IMR-90 (cell line): ENCODE data around the gene TBC1D22A. TPM values are rescaled to one million over a fixed set of nuclear protein-coding genes. Genes with fewer than 3 reads are reported as not detected.

Source experiments
- ATAC-seq: fragments of 200-7000 bp; cut with Tn5 transposase; 2 replicates; pipeline ENCODE4 v1.9.1; 2020; ENCODE audit warnings: low read depth, mild to moderate bottlenecking, moderate library complexity
- BruUV-seq: library from RNA; stranded (reverse); fragments of 400-500 nt; replicated peaks from 2 replicates; lab custom pipeline; 2021; lab: Mats Ljungman, UMichigan
- CTCF ChIA-PET: fragments of 300-600 bp; formaldehyde crosslinking; extraction: SDS; loops from one replicate; lab custom pipeline; 2021; ENCODE audit warnings: antibody characterized with exemption; lab: Yijun Ruan, JAX
- POLR2A ChIA-PET: fragments of 300-600 bp; sonication (Branson Sonifier 250); formaldehyde crosslinking; loops from one replicate; lab custom pipeline; 2022; ENCODE audit warnings: antibody characterized with exemption; ENCODE audit not compliant: unreplicated experiment; lab: Charles Lee
- DNase-seq: peaks from one replicate; pipeline ENCODE4 v3.0.0; 2013
- H2AFZ ChIP-seq: replicated peaks from 2 replicates; pipeline ENCODE3; 2013; ENCODE audit warnings: low read length, mild to moderate bottlenecking; ENCODE audit not compliant: poor library complexity
- H2AK5ac ChIP-seq: 2 replicates; pipeline ENCODE4 v1.6.1; 2013; ENCODE audit warnings: low read depth, low read length, inconsistent platforms
- H2AK9ac ChIP-seq: replicated peaks from 2 replicates; pipeline ENCODE3; 2013; ENCODE audit warnings: mild to moderate bottlenecking, low read depth, low read length, moderate library complexity; ENCODE audit not compliant: poor library complexity
- H2BK120ac ChIP-seq: 2 replicates; pipeline ENCODE4 v1.6.1; 2013; ENCODE audit warnings: low read depth, low read length, inconsistent platforms
- H2BK15ac ChIP-seq: 3 replicates; pipeline ENCODE4 v1.6.1; 2013; ENCODE audit warnings: low read depth, low read length, inconsistent platforms
- H2BK20ac ChIP-seq: 2 replicates; pipeline ENCODE4 v1.6.1; 2013; ENCODE audit warnings: low read depth, mild to moderate bottlenecking, inconsistent platforms, low read length, moderate library complexity
- H2BK5ac ChIP-seq: 2 replicates; pipeline ENCODE4 v1.6.1; 2013; ENCODE audit warnings: mild to moderate bottlenecking, low read depth, low read length, inconsistent platforms; ENCODE audit not compliant: poor library complexity, severe bottlenecking
- H3K14ac ChIP-seq: replicated peaks from 2 replicates; pipeline ENCODE4 v1.6.1; 2013; ENCODE audit warnings: low read depth, low read length, inconsistent platforms
- H3K18ac ChIP-seq: 2 replicates; pipeline ENCODE4 v1.6.1; 2013; ENCODE audit warnings: low read depth, low read length, control low read depth
- H3K23ac ChIP-seq: 2 replicates; pipeline ENCODE4 v1.6.1; 2013; ENCODE audit warnings: low read depth, low read length, inconsistent platforms
- H3K27ac ChIP-seq: 2 replicates; pipeline ENCODE4 v1.5.1; 2013; ENCODE audit warnings: mild to moderate bottlenecking, control low read depth, low read length; ENCODE audit not compliant: insufficient read depth
- H3K27me3 ChIP-seq: 2 replicates; pipeline ENCODE4 v1.6.1; 2013; ENCODE audit warnings: low read length; ENCODE audit not compliant: control insufficient read depth, insufficient read depth
- H3K36me3 ChIP-seq: 2 replicates; pipeline ENCODE4 v1.6.1; 2013; ENCODE audit warnings: low read length, mixed read lengths; ENCODE audit not compliant: control insufficient read depth, insufficient read depth
- H3K4ac ChIP-seq: 2 replicates; pipeline ENCODE4 v1.6.1; 2013; ENCODE audit warnings: low read depth, low read length, inconsistent platforms
- H3K4me1 ChIP-seq: 2 replicates; pipeline ENCODE4 v1.6.1; 2013; ENCODE audit warnings: low read length, mixed read lengths; ENCODE audit not compliant: control insufficient read depth, insufficient read depth
- H3K4me2 ChIP-seq: 2 replicates; pipeline ENCODE4 v1.6.1; 2013; ENCODE audit warnings: low read depth, mild to moderate bottlenecking, control low read depth, low read length, moderate library complexity
- H3K4me3 ChIP-seq: 2 replicates; pipeline ENCODE4 v1.5.1; 2013; ENCODE audit warnings: low read depth, mild to moderate bottlenecking, control low read depth, low read length, moderate library complexity; ENCODE audit not compliant: insufficient read depth
- H3K56ac ChIP-seq: 2 replicates; pipeline ENCODE4 v1.6.1; 2013; ENCODE audit warnings: low read length, inconsistent platforms; ENCODE audit not compliant: insufficient read depth; ENCODE audit errors: extremely low read depth
- H3K79me1 ChIP-seq, 2 experiments: 2 replicates each; pipeline ENCODE4 v1.6.1; 2013; ENCODE audit warnings: low read length in 2 of 2, inconsistent platforms in 1 of 2, low read depth in 1 of 2
- H3K9ac ChIP-seq: 2 replicates; pipeline ENCODE4 v1.6.1; 2013; ENCODE audit warnings: low read depth, low read length, control low read depth
- H3K9me1 ChIP-seq: 2 replicates; pipeline ENCODE4 v1.6.1; 2013; ENCODE audit warnings: low read length, inconsistent platforms; ENCODE audit not compliant: insufficient read depth
- H3K9me3 ChIP-seq: 2 replicates; pipeline ENCODE4 v1.6.1; 2013; ENCODE audit warnings: low read length; ENCODE audit not compliant: control insufficient read depth, insufficient read depth
- H4K20me1 ChIP-seq: 2 replicates; pipeline ENCODE4 v1.6.1; 2013; ENCODE audit warnings: low read length, inconsistent platforms; ENCODE audit not compliant: insufficient read depth
- H4K5ac ChIP-seq: 2 replicates; pipeline ENCODE4 v1.6.1; 2013; ENCODE audit warnings: mild to moderate bottlenecking, low read depth, low read length, control low read depth
- H4K8ac ChIP-seq, 2 experiments: 2 replicates each; pipeline ENCODE4 v1.6.1; 2013; ENCODE audit warnings: low read depth in 2 of 2, low read length in 2 of 2, control low read depth in 1 of 2, inconsistent platforms in 1 of 2
- H4K91ac ChIP-seq: 2 replicates; pipeline ENCODE4 v1.6.1; 2013; ENCODE audit warnings: low read depth, low read length, inconsistent platforms; ENCODE audit not compliant: insufficient read depth
- BHLHE40 ChIP-seq: fragments of 150-350 bp; IDR thresholded peaks from 2 replicates; pipeline ENCODE4 v1.6.1; 2016; ENCODE audit warnings: mild to moderate bottlenecking, low read depth, low read length
- CEBPB ChIP-seq: IDR thresholded peaks from 2 replicates; pipeline ENCODE4 v1.6.1; 2012; ENCODE audit warnings: low read depth, low read length, improper control_type of control experiment
- CHD1 ChIP-seq: IDR thresholded peaks from 2 replicates; pipeline ENCODE4 v1.6.1; 2012; ENCODE audit warnings: low read depth, low read length, improper control_type of control experiment
- CTCF ChIP-seq: conservative IDR thresholded peaks from 2 replicates; pipeline ENCODE4 v1.5.1; 2012; ENCODE audit warnings: mild to moderate bottlenecking, low read depth, low read length, improper control_type of control experiment
- ELK1 ChIP-seq: fragments of 150-350 bp; IDR thresholded peaks from 2 replicates; pipeline ENCODE4 v1.6.1; 2016; ENCODE audit warnings: low read depth, mild to moderate bottlenecking, low read length, moderate library complexity, borderline replicate concordance
- FOS ChIP-seq: fragments of 150-350 bp; IDR thresholded peaks from 2 replicates; pipeline ENCODE4 v1.6.1; 2016; ENCODE audit warnings: low read depth, low read length
- MAFK ChIP-seq: IDR thresholded peaks from 2 replicates; pipeline ENCODE4 v1.6.1; 2012; ENCODE audit warnings: low read depth, low read length, improper control_type of control experiment
- MAZ ChIP-seq: IDR thresholded peaks from 2 replicates; pipeline ENCODE4 v1.6.1; 2012; ENCODE audit warnings: low read depth, mild to moderate bottlenecking, low read length, improper control_type of control experiment, moderate library complexity, borderline replicate concordance
- MXI1 ChIP-seq: IDR thresholded peaks from 2 replicates; pipeline ENCODE4 v1.6.1; 2012; ENCODE audit warnings: low read depth, mild to moderate bottlenecking, low read length, moderate library complexity, borderline replicate concordance
- NFE2L2 ChIP-seq: fragments of 150-350 bp; IDR thresholded peaks from 2 replicates; pipeline ENCODE4 v1.6.1; 2016; ENCODE audit warnings: low read depth, mild to moderate bottlenecking, low read length
- POLR2A ChIP-seq: IDR thresholded peaks from 2 replicates; pipeline ENCODE4 v1.6.1; 2012; ENCODE audit warnings: mild to moderate bottlenecking, low read depth, low read length
- RAD21 ChIP-seq: IDR thresholded peaks from 2 replicates; pipeline ENCODE4 v1.6.1; 2012; ENCODE audit warnings: low read length, improper control_type of control experiment
- RCOR1 ChIP-seq: IDR thresholded peaks from 2 replicates; pipeline ENCODE4 v1.6.1; 2012; ENCODE audit warnings: mild to moderate bottlenecking, low read length, improper control_type of control experiment; ENCODE audit not compliant: insufficient replicate concordance
- RFX5 ChIP-seq: IDR thresholded peaks from 2 replicates; pipeline ENCODE4 v1.8.0; 2012; ENCODE audit warnings: low read depth, mild to moderate bottlenecking, low read length, moderate library complexity
- SMC3 ChIP-seq: fragments of 150-350 bp; IDR thresholded peaks from 2 replicates; pipeline ENCODE4 v1.6.1; 2016; ENCODE audit warnings: low read depth, mild to moderate bottlenecking, antibody characterized with exemption, low read length, moderate library complexity
- USF2 ChIP-seq: fragments of 150-350 bp; IDR thresholded peaks from 2 replicates; pipeline ENCODE4 v1.6.1; 2017; ENCODE audit warnings: mild to moderate bottlenecking, antibody characterized with exemption, low read length, low read depth
- WGBS, 2 experiments: methylation state at CpG; one replicate each; pipeline versions ENCODE4 v1.1.5 to v1.1.7; 2013; ENCODE audit warnings: missing lambda C conversion rate in 2 of 2; ENCODE audit not compliant: insufficient read length in 1 of 2; ENCODE audit errors: extremely low coverage in 2 of 2; 5-methylcytosine and 5-hydroxymethylcytosine counted together
- dilution Hi-C: fragments of 300-500 bp; cut with HindIII; formaldehyde crosslinking; loops from one replicate; pipeline ENCODE4 v1.14.3; 2018; ENCODE audit warnings: low sequenced_read_pairs; ENCODE audit not compliant: unreplicated experiment
- in situ Hi-C: fragments of 300-500 bp; cut with MboI; formaldehyde crosslinking; loops from 3 replicates; pipeline ENCODE4 v1.14.3; 2019; ENCODE audit warnings: low sequenced_read_pairs, inconsistent platforms, mixed read lengths
- intact Hi-C: fragments of 100-400 bp; cut with micrococcal nuclease; formaldehyde crosslinking; loops from 2 replicates; pipeline ENCODE4 v1.10.0; 2022
- polyA plus RNA-seq, 3 experiments: library from polyadenylated mRNA; depleted of rRNA; stranded (reverse); fragments of >200 nt; gene quantifications; 2 replicates each; pipeline ENCODE4 v1.2.3, GENCODE V29; 2012; ENCODE audit warnings: low replicate concordance in 1 of 3
- total RNA-seq: library from RNA; depleted of rRNA; stranded (reverse); fragments of >200 nt; gene quantifications from 2 replicates; pipeline ENCODE4 v1.2.3, GENCODE V29; 2012

The TBC1D22A gene
- total and polyA plus RNA-seq, 2 of the 4 experiments (the other 2 are of a cell fraction) = 9.0 to 16.7 TPM

GRCh38 chr22:47139790-47140119, 377.3 kb downstream of the TBC1D22A start:
- H3K14ac ChIP-seq = no peak overlapping the region
- POLR2A ChIA-PET = no interaction called here

More at GRCh38 chr22:47139790-47140119, 377.3 kb downstream of the TBC1D22A start:
- Histone ChIP-seq H4K8ac (no peak overlapping the region), H3K4me1 (no peaks in the 10 kb centered on the region), H2AK5ac (no peak overlapping the region), H2BK120ac (no peak overlapping the region), H3K27me3 (no peaks in the 10 kb centered on the region), H3K9ac (no peak overlapping the region), H3K4me3 (no peak overlapping the region), H3K9me3 (no peaks in the 10 kb centered on the region), H2BK5ac (no peak overlapping the region), H3K4ac (no peak overlapping the region), H3K56ac (no peak overlapping the region), H3K27ac (no peak overlapping the region), H4K5ac (no peak overlapping the region), H4K91ac (no peak overlapping the region), H4K20me1 (no peaks in the 10 kb centered on the region; the same call in 1 of the 2 replicates), H3K36me3 (no peaks in the 10 kb centered on the region), H3K4me2 (no peak overlapping the region), H2AFZ (no peak overlapping the region), H3K18ac (no peak overlapping the region), H3K9me1 (no peaks in the 10 kb centered on the region), H3K79me1 (no peaks in the 10 kb centered on the region), H2AK9ac (no peak overlapping the region), H3K23ac (no peak overlapping the region), H2BK15ac (no peak overlapping the region), H2BK20ac (no peak overlapping the region)
- intact Hi-C loops (no loop called here), in situ Hi-C loops (no loop called here), dilution Hi-C loops (no loop called here)
- ATAC-seq (no peak), DNase-seq (no peak)
- CTCF ChIA-PET = no interaction called here
- no peak for TF ChIP-seq ELK1
- no peak for TF ChIP-seq RCOR1
- no peak for TF ChIP-seq POLR2A
- no peak for TF ChIP-seq CEBPB
- TF ChIP-seq MAFK = no peak
- TF ChIP-seq USF2 = no peak
- no peak for TF ChIP-seq RAD21
- no peak for TF ChIP-seq MXI1
- TF ChIP-seq FOS = no peak
- TF ChIP-seq BHLHE40 = no peak
- TF ChIP-seq CHD1 = no peak
- TF ChIP-seq RFX5 = no peak
- no peak for TF ChIP-seq SMC3
- no peak for TF ChIP-seq CTCF
- TF ChIP-seq NFE2L2 = no peak
- no peak for TF ChIP-seq MAZ
- no TSS peak for BruUV-seq
- WGBS, 2 experiments = 100% methylated on average over 1 of the region's 6 CpGs; no CpG with 5 or more reads in 1 of the 2 experiments
